ENCODE results near the gene ARHGAP10.

DNA sequence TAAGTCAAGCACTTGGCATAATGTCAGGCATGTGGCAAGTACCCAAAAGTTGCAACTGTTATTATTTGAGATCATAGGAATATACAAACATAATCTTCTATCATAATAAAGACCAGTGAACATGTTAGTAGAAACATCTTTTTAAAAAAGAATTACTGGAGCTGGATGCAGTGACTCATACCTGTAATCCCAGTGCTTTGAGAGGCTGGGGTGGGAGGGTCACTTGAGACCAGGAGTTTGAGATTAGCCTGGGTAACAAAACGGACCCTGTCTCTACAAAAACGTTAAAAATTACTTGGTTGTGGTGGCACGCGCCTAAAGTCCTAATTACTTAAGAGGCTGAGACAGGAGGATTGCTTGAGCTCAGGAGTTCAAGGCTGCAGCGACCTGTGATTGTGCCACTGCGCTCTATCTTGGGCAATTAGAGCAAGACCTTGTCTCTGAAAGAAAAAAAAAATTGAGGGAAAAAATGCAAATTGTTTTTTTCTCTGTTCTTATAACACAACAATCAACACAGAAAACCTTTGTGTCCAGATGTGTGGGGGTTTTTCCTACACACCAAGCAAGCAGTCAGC lies 284.3 kb downstream of the ARHGAP10 start:
- TF ChIP-seq, protein P1, sequence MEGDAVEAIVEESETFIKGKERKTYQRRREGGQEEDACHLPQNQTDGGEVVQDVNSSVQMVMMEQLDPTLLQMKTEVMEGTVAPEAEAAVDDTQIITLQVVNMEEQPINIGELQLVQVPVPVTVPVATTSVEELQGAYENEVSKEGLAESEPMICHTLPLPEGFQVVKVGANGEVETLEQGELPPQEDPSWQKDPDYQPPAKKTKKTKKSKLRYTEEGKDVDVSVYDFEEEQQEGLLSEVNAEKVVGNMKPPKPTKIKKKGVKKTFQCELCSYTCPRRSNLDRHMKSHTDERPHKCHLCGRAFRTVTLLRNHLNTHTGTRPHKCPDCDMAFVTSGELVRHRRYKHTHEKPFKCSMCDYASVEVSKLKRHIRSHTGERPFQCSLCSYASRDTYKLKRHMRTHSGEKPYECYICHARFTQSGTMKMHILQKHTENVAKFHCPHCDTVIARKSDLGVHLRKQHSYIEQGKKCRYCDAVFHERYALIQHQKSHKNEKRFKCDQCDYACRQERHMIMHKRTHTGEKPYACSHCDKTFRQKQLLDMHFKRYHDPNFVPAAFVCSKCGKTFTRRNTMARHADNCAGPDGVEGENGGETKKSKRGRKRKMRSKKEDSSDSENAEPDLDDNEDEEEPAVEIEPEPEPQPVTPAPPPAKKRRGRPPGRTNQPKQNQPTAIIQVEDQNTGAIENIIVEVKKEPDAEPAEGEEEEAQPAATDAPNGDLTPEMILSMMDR (conservative IDR thresholded peaks at IDR 0.05; ENCODE audit: low read length): no peak
- no peak for TF ChIP-seq EZH2phosphoT487 (IDR thresholded peaks at IDR 0.05; ENCODE audit: borderline replicate concordance, low read depth, low read length)
